K562 (cell line): Measurements from ENCODE around the gene ZNF302. TPM values are rescaled to one million over a fixed set of nuclear protein-coding genes. Genes with fewer than 3 reads are reported as not detected.
A peak's percentile ranks its signal among the peaks of the same experiment; 100 is the strongest.

Experiments used
- CBX3 ChIP-seq, 2 experiments: IDR thresholded peaks; 1 replicate in 1 of 2; 2 replicates in 1 of 2; pipeline ENCODE4 v1.6.1; 2012; ENCODE audit warnings: inconsistent platforms in 2 of 2, low read length in 2 of 2, borderline replicate concordance in 1 of 2, control low read depth in 1 of 2
- CHD4 ChIP-seq: fragments of 200-600 bp; sonication (generic); IDR thresholded peaks from 3 replicates; pipeline ENCODE4 v1.6.1; 2012; ENCODE audit warnings: low read depth, mild to moderate bottlenecking, mixed read lengths, low read length, inconsistent platforms; ENCODE audit not compliant: insufficient read depth, insufficient replicate concordance, poor library complexity, severe bottlenecking
- E2F8 ChIP-seq: fragments of 450-650 bp; IDR thresholded peaks from 2 replicates; pipeline ENCODE4 v1.7.1; 2018; ENCODE audit warnings: mild to moderate bottlenecking, low read depth; ENCODE audit not compliant: partially characterized antibody
- ELF1 ChIP-seq: fragments of 200-800 bp; sonication (Bioruptor generic); IDR thresholded peaks from 2 replicates; pipeline ENCODE4 v1.6.1; 2016; ENCODE audit warnings: missing genetic modification characterization, missing compliant biosample characterization
- EWSR1 ChIP-seq: fragments of 450-650 bp; IDR thresholded peaks from 2 replicates; pipeline ENCODE4 v1.6.1; 2018; ENCODE audit warnings: borderline replicate concordance, mild to moderate bottlenecking, low read depth, moderate library complexity; ENCODE audit not compliant: partially characterized antibody
- GABPB1 ChIP-seq: sonication (generic); formaldehyde crosslinking; IDR thresholded peaks from 2 replicates; pipeline ENCODE4 v1.8.0; 2022; ENCODE audit warnings: mild to moderate bottlenecking, missing genetic modification reagents
- HDAC8 ChIP-seq: fragments of 450-650 bp; IDR thresholded peaks from 2 replicates; pipeline ENCODE4 v1.6.1; 2016; ENCODE audit warnings: mild to moderate bottlenecking, missing genetic modification characterization, moderate library complexity, missing compliant biosample characterization
- KDM1A ChIP-seq, 2 experiments: fragments of 450-650 bp; IDR thresholded peaks; 2 replicates each; pipeline ENCODE4 v1.6.1; 2016; ENCODE audit warnings: mild to moderate bottlenecking in 2 of 2
- L3MBTL2 ChIP-seq: fragments of 450-650 bp; IDR thresholded peaks from 2 replicates; pipeline ENCODE4 v1.6.1; 2016; ENCODE audit warnings: mild to moderate bottlenecking, moderate library complexity
- MAFK ChIP-seq: IDR thresholded peaks from 2 replicates; pipeline ENCODE4 v1.6.1; 2011; ENCODE audit warnings: low read length, improper control_type of control experiment
- MITF ChIP-seq: IDR thresholded peaks from 2 replicates; pipeline ENCODE4 v1.6.1; 2014; ENCODE audit warnings: antibody characterized with exemption
- MLX ChIP-seq, 2 experiments: fragments of 450-650 bp in 1 of 2; sonication (generic) in 1 of 2; formaldehyde crosslinking; conservative IDR thresholded peaks; 2 replicates each; pipeline versions ENCODE4 v1.4.0 to v1.8.1; 2020 to 2022; ENCODE audit warnings: mild to moderate bottlenecking in 1 of 2, missing genetic modification reagents in 1 of 2
- NR2C2 ChIP-seq, 2 experiments: fragments of 200-800 bp in 1 of 2; sonication (Bioruptor generic) in 1 of 2; sonication (generic) in 1 of 2; formaldehyde crosslinking in 1 of 2; IDR thresholded peaks; 2 replicates each; pipeline versions ENCODE4 v1.6.1 to v1.8.0; 2016 to 2022; ENCODE audit warnings: mild to moderate bottlenecking in 1 of 2, missing compliant biosample characterization in 1 of 2, missing genetic modification characterization in 1 of 2, missing genetic modification reagents in 1 of 2
- POLR2H ChIP-seq: IDR thresholded peaks from 2 replicates; pipeline ENCODE4 v1.6.1; 2016; ENCODE audit warnings: missing genetic modification characterization, low read depth, mild to moderate bottlenecking, control low read depth, missing compliant biosample characterization, moderate library complexity
- RAD51 ChIP-seq: fragments of 450-650 bp; IDR thresholded peaks from 2 replicates; pipeline ENCODE4 v1.7.1; 2016; ENCODE audit warnings: low read depth, mild to moderate bottlenecking, borderline replicate concordance
- TFAP4 ChIP-seq: sonication (generic); formaldehyde crosslinking; IDR thresholded peaks from 2 replicates; pipeline ENCODE4 v1.8.0; 2022; ENCODE audit warnings: missing genetic modification reagents, mild to moderate bottlenecking, moderate library complexity, borderline replicate concordance
- ZFP36 ChIP-seq: fragments of 150-350 bp; IDR thresholded peaks from 2 replicates; pipeline ENCODE4 v1.6.1; 2018; ENCODE audit warnings: low read length, low read depth; ENCODE audit not compliant: partially characterized antibody
- polyA plus RNA-seq, 8 experiments: library from polyadenylated mRNA; depleted of rRNA in 4 of 8; stranded (reverse) in 5 of 8; unstranded in 3 of 8; fragments of >200 nt; fragmentation: Nextera tagmentation in 2 of 8; fragmentation: Illumina TruSeq in 1 of 8; extraction: Ambion mirVana in 2 of 8; extraction: Trizol in 1 of 8; gene quantifications; 2 replicates each; pipeline versions ENCODE4 v1.2.1 to v1.2.3, GENCODE V29; 2011 to 2014; ENCODE audit warnings: inconsistent platforms in 1 of 8, missing spikeins in 1 of 8
- total RNA-seq, 7 experiments: library from RNA; depleted of rRNA in 6 of 7; stranded (reverse); fragments of >200 nt in 6 of 7; fragmentation: Illumina TruSeq in 2 of 7; extraction: Trizol in 2 of 7; gene quantifications; 2 replicates each; pipeline versions ENCODE4 v1.2.1 to v1.2.3, GENCODE V29; 2011 to 2021; ENCODE audit warnings: low replicate concordance in 1 of 7

Gene ZNF302
- total and polyA plus RNA-seq, 9 of the 15 experiments (the other 6 are each of a cell fraction or from before 2014, with no cell fraction given), result 0.08 to 1.0 (median 0.27) TPM; not detected in 1

- TF ChIP-seq EWSR1 (no peak), KDM1A (IDR thresholded peaks at IDR 0.05) (no peak), L3MBTL2 (peak; percentile 44; the same call in 1 of the 2 replicates), CHD4 (no peak), ELF1 (tag) (no peak), MITF (no peak), CBX3 (IDR thresholded peaks at IDR 0.05; ENCODE audit: borderline replicate concordance in 1 of 2, low read length in 2 of 2) (no peak), HDAC8 (no peak), ZFP36 (no peak), E2F8 (no peak), MLX (CRISPR knock-in tag; conservative IDR thresholded peaks at IDR 0.05) (no peak), POLR2H (no peak), TFAP4 (no peak), GABPB1 (CRISPR knock-in tag) (no peak), RAD51 (0 out of 2 replicates have a peak, but pooled peaks have one; percentile 30), MAFK (no peak), NR2C2 (CRISPR knock-in tag; IDR thresholded peaks at IDR 0.05) (no peak), NR2C2 (tag; IDR thresholded peaks at IDR 0.05) (no peak)
Observed at GRCh38 chr19:34712395-34713261, 35.1 kb downstream of the ZNF302 start (continued).
